Parathyroid adenoma (tissue), 2 donors: ENCODE data around the gene KCNQ1OT1.

Source experiments
- H2AFZ ChIP-seq: fragments of 300-600 bp; sonication (generic); one replicate; pipeline ENCODE4 v1.7.0; 2017; ENCODE audit warnings: antibody characterized with exemption, mild to moderate bottlenecking
- H3K27ac ChIP-seq: fragments of 300-600 bp; sonication (generic); one replicate; pipeline ENCODE4 v1.7.0; 2017
- H3K27me3 ChIP-seq: fragments of 300-600 bp; sonication (generic); one replicate; pipeline ENCODE4 v1.7.0; 2017; ENCODE audit warnings: low read length; ENCODE audit not compliant: control insufficient read depth, insufficient read depth
- H3K36me3 ChIP-seq: fragments of 300-600 bp; sonication (generic); one replicate; pipeline ENCODE4 v1.7.0; 2017; ENCODE audit warnings: low read length; ENCODE audit not compliant: control insufficient read depth, insufficient read depth
- H3K4me1 ChIP-seq: fragments of 300-600 bp; sonication (generic); one replicate; pipeline ENCODE4 v1.7.0; 2017; ENCODE audit warnings: control low read depth
- H3K4me2 ChIP-seq: fragments of 300-600 bp; sonication (generic); one replicate; pipeline ENCODE4 v1.7.0; 2017; ENCODE audit warnings: low read length
- H3K4me3 ChIP-seq: fragments of 300-600 bp; sonication (generic); one replicate; pipeline ENCODE4 v1.7.0; 2017; ENCODE audit warnings: low read depth, low read length
- H3K79me2 ChIP-seq: fragments of 300-600 bp; sonication (generic); one replicate; pipeline ENCODE4 v1.7.0; 2017; ENCODE audit warnings: control low read depth
- H3K9ac ChIP-seq: fragments of 300-600 bp; sonication (generic); one replicate; pipeline ENCODE4 v1.7.0; 2017; ENCODE audit warnings: mild to moderate bottlenecking
- H3K9me3 ChIP-seq: fragments of 300-600 bp; sonication (generic); one replicate; pipeline ENCODE4 v1.7.0; 2017; ENCODE audit warnings: low read length; ENCODE audit not compliant: control insufficient read depth
- TF ChIP-seq, protein P1 (sequence below): fragments of 300-600 bp; sonication (generic); IDR thresholded peaks from one replicate; pipeline ENCODE4 v1.7.0; 2017; ENCODE audit warnings: antibody characterized with exemption, mild to moderate bottlenecking
- donor health status: primary hyperparathyroidism.

The KCNQ1OT1 gene

DNA sequence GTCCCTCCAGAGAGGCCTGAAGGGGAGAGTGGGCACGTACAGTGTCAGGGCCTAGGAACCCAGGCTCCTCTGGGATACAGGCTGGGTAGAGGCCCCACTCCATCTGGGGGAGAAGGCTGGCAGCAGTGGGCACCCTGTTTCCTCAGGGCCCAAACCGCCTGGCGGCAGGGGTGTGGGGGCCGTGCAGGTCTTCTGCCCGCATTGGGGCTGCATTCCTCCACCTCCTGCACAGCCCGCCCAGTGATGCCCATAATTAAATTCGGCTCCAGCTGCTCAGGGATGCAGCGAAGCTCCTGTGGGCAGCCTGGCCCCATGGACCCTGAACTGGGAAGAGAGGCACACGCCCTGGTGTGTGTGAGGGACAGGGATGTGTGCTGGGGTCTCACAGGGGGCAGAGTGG is 35.4 kb downstream of the KCNQ1OT1 start:
- Histone ChIP-seq H3K27ac (no peak overlapping the region), H3K79me2 (no peaks in the 10 kb centered on the region), H3K9ac (no peak overlapping the region), H3K4me1 (no peaks in the 10 kb centered on the region), H3K4me2 (no peak overlapping the region), H3K27me3 (no peaks in the 10 kb centered on the region), H3K4me3 (no peak overlapping the region), H3K9me3 (no peaks in the 10 kb centered on the region), H2AFZ (no peak overlapping the region), H3K36me3 (no peaks in the 10 kb centered on the region)
- TF ChIP-seq, protein P1, sequence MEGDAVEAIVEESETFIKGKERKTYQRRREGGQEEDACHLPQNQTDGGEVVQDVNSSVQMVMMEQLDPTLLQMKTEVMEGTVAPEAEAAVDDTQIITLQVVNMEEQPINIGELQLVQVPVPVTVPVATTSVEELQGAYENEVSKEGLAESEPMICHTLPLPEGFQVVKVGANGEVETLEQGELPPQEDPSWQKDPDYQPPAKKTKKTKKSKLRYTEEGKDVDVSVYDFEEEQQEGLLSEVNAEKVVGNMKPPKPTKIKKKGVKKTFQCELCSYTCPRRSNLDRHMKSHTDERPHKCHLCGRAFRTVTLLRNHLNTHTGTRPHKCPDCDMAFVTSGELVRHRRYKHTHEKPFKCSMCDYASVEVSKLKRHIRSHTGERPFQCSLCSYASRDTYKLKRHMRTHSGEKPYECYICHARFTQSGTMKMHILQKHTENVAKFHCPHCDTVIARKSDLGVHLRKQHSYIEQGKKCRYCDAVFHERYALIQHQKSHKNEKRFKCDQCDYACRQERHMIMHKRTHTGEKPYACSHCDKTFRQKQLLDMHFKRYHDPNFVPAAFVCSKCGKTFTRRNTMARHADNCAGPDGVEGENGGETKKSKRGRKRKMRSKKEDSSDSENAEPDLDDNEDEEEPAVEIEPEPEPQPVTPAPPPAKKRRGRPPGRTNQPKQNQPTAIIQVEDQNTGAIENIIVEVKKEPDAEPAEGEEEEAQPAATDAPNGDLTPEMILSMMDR = no peak

DNA sequence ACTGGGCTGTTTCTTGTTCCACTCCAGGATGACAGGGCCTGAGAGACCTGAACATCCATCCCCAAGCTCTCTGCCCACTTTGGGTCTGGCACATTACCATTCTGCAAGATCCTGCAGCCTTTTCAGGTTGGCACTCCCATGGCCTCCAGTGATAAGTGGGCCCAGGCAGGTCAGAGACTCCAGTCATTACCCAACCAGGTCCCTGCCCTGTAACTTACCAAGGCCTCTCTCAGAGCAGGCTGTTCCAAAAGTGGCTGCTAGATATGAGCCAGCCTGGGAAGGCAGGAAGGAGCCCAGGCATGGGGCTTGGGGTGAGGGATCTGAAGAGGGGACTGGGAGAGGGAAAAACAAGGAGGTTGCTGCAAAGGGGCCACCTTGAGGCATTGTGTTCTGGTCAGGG is 35.9 kb downstream of the KCNQ1OT1 start:
- H3K4me1 ChIP-seq = no peaks in the 10 kb centered on the region
- no peaks in the 10 kb centered on the region for H3K36me3 ChIP-seq

DNA sequence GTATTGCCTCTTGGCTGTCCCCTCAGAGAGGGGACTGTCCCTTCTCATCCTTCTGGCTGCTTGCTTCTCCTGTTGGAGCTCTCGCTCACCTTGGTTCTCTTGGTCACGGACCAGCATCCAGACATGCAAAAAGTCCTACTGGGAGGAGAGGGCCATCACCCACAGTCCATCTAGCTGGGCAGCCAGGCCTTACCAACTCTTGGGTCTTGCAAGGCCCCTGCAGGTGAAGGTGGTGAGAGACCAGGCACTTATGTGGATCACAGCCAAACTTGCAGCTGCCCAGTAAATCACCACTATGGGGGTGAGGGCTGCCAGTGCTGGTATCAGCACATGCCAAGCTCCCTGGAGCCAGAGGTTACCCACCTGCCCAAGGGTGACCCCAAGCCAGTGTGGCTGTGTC is 36.3 kb downstream of the KCNQ1OT1 start:
- no peaks in the 10 kb centered on the region for H3K36me3 ChIP-seq
- H3K27me3 ChIP-seq = no peaks in the 10 kb centered on the region
- no peak overlapping the region for H3K4me2 ChIP-seq
- no peak overlapping the region for H3K9ac ChIP-seq
- no peaks in the 10 kb centered on the region for H3K4me1 ChIP-seq
- H3K27ac ChIP-seq = no peak overlapping the region
- H3K9me3 ChIP-seq = no peaks in the 10 kb centered on the region
- TF ChIP-seq, protein P1 = no peak
- no peak overlapping the region for H3K4me3 ChIP-seq
- no peak overlapping the region for H2AFZ ChIP-seq
- H3K79me2 ChIP-seq = no peaks in the 10 kb centered on the region

More for the DNA sequence above, 35.9 kb downstream of the KCNQ1OT1 start:
- TF ChIP-seq, protein P1 = no peak
- H3K27ac ChIP-seq = no peak overlapping the region
- H3K4me2 ChIP-seq = no peak overlapping the region
- H3K27me3 ChIP-seq = no peaks in the 10 kb centered on the region
- no peak overlapping the region for H3K4me3 ChIP-seq
- H3K9ac ChIP-seq = no peak overlapping the region
- H2AFZ ChIP-seq = no peak overlapping the region
- no peaks in the 10 kb centered on the region for H3K9me3 ChIP-seq
- H3K79me2 ChIP-seq = no peaks in the 10 kb centered on the region

DNA sequence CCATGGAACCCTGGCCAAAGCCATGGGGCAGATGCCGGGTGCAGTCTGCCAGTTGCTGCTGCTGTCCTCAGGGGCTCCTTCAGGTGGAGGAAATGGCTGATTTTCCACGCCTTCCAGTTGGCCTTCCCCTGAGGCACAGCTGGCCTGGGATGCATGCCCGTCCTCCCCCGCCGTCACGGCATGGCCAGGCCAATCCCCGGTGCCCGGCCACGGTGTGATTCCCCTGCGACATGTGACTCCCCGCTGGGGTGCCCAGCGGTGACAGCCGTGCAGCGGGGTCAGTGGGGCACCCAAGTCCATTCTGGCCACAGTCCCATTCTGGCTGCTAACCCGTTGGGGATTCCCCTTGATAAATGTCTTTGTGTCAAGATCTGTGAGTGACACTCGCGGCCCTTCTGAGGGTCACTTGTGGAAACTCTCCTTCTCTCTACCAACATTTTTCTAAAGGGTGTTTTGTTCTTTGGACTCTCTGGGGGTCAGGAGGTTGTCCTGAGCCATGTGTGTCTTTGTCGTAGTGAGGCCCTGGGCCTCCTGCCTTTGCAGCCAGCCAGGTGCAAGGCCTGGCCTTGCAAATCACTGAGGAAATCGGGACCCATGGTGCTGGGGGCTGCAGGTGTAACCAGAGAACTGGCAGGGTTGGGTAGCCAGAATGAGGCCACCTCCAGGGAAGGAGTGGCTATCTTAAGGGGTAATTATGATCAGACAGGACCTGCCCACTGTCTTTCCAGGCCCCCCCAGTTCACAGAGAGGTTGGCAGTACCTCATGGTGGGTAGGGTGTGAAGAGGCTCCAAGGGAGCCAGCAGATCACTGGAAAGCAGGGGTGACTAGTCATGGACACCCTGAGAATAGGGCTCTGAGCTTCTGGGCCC is 37.1 kb downstream of the KCNQ1OT1 start:
- H3K9me3 ChIP-seq = no peaks in the 10 kb centered on the region
- H3K36me3 ChIP-seq = no peaks in the 10 kb centered on the region
- H3K79me2 ChIP-seq = no peaks in the 10 kb centered on the region
- H3K27me3 ChIP-seq = no peaks in the 10 kb centered on the region
- no peak overlapping the region for H3K4me2 ChIP-seq
- no peak overlapping the region for H3K27ac ChIP-seq
- no peak overlapping the region for H3K4me3 ChIP-seq
- H3K9ac ChIP-seq = no peak overlapping the region
- no peaks in the 10 kb centered on the region for H3K4me1 ChIP-seq
- TF ChIP-seq, protein P1 = no peak
- H2AFZ ChIP-seq = no peak overlapping the region

DNA sequence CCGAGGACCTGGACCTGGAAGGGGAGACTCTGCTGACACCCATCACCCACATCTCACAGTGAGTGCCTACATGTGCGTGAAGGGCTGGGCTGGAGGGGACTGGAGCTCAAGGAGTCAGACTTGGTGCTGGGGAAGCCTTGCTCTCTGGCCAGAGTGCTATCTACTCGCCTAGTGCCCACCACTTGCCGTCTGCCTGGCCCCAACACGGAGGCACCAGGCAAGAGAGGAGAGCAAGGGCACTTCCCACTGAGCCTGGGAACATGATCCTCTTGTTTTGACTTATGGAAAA is 37.8 kb downstream of the KCNQ1OT1 start:
- Histone ChIP-seq H2AFZ (no peak overlapping the region), H3K27ac (no peak overlapping the region), H3K9ac (no peak overlapping the region), H3K9me3 (no peaks in the 10 kb centered on the region), H3K79me2 (no peaks in the 10 kb centered on the region), H3K4me3 (no peak overlapping the region), H3K36me3 (no peaks in the 10 kb centered on the region), H3K4me2 (no peak overlapping the region), H3K4me1 (no peaks in the 10 kb centered on the region), H3K27me3 (no peaks in the 10 kb centered on the region)
- TF ChIP-seq, protein P1 = no peak
